NCI-H748 (cell line): Measurements from ENCODE around the gene MX2.
"Not testable (repeated sequence)": the region's sequence is repeated elsewhere in the genome, so short reads cannot be mapped to it uniquely, and the experiment has no call there.

ENCODE experiments used
- DNase-seq: peaks from one replicate; lab custom pipeline; 2025; ENCODE audit not compliant: unreplicated experiment; lab: John Stamatoyannopoulos, UW

MX2 gene

DNA sequence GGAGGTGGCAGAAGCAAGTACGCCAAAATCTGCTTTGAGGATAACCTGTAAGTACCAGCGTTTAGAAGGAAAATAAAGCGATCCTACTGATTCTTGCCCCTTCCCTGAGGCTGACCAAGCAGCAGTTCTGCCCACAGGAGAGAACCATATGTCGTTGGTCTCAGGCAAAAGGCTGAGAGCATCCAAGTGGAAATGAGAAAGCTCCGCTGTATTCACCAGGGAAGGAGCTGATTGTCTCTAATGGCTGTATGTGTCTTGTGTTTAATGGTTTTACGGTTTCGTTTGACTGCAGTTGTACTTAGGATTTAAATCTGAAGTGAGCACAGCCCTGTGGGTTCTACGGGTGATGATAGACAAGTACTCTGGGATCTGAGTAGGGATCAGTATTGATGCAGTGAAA lies 23.4 kb upstream of the MX2 start:
- DNase-seq = no peak

DNA sequence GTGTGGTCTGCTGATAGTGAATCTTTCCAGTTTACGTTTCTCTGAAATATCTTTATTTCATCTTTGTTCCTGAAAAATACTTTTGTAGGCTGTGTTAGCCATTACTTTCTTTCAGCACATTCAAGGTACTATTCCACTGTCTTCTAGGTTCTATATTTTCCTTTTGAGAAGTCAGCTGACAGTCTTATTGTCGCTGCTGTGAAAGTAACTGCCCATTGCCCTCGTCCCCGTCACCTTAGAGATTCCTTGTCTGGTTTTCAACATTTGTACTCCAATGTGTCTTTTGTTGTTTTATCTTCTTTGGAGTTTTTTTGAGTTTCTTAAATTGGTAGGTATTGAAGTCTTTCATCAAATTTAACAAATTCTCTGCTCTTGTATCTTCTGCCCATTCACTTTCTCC lies 19.8 kb upstream of the MX2 start:
- DNase-seq = no peak

DNA sequence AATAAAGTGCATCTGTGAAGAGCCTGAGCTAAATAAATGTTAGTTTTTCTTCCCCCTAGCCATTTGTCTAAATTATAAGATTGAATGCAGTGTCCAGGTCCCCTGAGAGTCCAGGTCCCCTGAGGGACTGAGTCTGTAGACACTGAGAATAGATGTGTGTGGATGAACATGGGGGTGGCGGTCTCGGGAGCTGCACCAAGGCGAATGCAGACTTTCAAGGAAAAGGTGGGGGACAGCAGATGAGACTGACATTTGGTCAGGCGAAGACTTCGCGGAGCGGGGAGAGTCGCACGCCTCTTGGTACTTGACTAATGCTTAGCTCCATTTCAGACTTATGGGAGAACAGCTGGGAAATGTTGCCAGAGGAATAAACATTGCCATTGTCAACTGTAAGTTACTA lies 17.7 kb upstream of the MX2 start:
- DNase-seq = no peak

DNA sequence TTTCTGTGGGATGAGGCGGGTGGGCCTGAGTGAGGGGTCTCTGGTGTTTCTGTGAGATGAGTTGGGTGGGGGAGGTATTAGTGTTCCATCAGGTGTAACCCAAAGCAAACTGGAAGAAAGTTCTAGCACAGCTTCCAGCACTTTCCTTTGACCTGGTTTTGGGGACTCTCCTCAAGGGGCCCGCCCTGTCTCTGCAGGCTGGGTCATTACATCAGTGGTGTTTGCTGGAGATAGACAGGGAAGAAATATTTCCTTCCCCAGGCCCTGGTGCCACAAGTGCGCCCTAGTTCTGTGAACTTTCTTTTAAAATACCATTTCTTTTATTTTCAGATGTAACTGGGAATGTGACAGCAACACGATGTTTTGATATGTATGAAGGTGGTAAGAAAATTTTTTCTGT lies 16.5 kb upstream of the MX2 start:
- DNase-seq = no peak

DNA sequence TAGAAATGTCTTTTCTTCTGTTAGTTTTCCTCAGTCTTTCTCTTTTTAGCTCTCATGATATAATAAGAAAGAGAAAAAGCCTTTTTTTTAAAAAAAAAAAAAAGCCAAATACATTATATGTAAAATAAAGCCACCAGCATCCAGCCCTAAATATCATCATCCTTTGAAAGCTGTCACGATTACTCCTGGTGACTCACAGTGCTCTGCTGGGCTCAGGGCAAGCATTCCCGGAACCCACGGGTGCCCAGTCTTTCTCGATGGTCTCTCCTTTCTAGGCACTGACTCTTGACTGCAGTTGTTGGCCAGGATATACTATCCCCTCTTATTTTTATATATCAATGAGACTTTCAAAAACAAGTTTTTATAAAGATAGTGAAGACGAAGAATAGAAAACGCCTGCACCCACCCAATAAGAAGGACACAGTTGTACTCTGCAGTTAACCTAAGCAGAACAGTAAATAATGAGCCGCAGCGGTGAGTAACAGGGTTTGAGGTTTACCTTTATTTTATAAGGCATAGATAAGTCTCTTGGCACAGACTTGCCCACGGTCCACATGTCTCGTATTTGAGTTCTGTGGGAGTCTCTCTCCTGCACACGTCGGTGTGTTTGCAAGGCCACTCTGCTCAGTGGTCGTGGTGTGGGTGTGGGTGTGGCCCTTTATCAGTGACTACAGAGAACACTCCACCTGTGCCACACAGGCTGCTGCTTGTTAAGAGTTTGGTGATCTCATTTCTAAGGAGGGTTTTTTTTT lies 15.7 kb upstream of the MX2 start:
- DNase-seq = no peak

DNA sequence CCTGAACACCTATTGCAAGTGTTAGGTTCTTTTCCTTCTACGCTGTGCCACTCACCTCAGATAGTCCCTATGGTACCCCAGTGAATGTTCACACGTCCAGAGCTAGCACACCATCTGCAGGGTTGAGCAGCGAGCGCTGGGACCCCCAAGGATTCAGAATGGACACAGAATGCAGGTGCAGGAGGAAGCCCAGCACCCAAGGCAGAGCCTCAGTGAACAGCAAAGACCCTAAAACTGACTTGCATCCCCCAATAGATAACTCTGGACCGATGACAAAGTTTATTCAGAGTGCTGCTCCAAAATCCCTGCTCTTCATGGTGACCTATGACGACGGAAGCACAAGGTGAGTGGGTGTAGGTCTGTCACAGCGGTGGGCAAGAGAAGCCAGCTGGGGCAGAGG lies 15.1 kb upstream of the MX2 start:
- no peak for DNase-seq

DNA sequence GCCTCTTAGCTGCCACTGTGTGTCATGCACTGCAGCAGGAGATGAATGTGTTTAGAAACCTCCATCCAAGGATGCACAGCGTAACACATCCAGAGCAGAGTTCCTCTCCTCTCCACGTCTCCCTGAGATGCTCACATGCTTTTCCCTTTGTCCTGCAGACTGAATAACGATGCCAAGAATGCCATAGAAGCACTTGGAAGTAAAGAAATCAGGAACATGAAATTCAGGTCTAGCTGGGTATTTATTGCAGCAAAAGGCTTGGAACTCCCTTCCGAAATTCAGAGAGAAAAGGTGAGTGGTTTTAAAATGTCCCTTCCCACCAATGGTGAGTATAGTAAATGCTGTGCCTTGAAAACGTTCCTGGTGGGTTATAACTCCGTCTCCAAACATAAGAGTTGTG lies 13.4 kb upstream of the MX2 start:
- DNase-seq = no peak

DNA sequence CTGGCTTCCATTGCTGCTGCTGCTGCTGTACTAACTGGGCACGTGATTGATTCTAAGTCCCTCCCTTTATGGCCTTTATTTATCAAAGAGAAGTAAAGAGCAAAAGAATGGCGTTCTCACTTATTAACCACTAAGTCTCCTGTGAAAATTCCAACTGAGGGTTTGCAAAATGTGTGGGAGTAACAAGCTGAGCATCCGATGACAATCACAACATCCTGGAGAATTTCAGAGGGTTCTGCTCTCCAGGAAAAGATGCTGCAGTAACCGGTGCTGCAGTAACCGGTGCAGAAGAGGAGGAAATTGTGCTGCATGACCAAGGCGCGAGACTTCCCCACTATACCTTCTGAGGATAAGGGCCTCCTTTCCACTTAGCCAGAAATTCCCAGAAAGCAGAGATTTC lies 12.7 kb upstream of the MX2 start:
- no peak for DNase-seq

DNA sequence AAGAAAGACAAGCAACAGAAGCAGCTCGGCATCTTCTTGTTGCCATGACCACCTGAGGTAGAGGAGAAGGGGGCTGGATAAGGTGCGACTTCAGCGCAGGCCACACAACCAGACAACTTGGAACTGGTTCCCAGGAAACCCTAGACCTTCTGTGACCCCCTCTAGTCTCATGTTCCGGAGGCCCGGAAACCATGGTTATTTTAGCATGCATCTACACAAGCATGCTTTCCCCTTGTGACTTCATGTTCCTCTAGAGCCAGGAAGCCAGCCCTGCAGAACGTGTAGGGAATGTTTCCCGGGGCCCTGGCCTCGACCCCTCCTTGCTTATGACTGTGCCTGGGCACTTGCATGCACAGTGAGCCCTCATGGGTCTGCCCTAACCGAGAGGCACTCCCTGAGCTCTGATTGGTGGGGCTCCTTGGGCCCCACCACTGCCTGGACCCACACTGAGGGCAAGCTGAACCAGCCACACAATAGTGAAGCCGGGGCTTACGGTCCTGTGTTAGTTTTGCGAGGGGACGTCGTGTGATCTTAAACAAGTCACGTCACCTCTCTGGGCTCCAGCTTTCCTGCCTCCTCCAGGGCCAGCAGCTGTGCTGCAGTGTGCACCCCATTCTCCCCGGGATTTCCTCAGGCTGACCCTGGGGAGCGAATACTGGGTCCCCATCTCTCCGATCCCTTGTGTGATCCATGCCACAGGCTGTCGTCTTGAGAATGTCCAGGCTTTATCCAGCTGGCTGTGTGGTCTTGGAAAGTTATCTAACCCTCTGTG lies 12.0 kb upstream of the MX2 start:
- no peak for DNase-seq

DNA sequence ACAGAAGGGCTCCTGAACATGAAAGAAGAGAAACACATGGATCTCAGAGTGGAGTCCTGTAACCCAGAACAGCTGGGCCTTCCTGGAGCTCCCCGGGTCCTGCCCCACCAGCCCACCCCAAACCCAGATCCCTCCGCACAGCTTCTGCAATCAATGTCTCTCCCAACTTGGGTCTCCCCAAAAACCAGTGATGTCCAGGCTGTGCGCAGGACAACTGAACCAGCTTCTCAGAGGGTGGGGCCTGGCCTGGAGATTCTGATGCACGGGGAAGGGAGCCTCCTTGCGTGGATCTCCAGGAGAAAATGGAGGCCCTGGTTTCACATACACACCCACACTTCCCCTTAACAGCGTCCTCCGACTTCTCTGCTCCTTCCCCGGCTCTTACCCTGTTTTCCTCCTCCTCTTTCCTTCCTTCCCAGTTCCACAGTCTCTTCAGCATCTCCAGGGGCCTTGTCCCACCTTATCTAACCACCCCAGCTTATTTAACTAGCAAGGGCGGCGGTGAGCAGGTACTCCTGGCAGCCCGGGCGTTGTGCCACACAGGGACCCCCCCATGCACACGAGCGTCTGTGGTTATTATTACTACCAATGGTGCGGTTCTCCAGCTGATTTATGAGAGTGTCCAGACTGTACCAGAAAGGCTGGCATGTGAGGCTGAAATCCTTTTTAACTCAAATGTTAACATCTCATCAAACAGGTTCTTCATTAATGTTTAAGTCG lies 11.2 kb upstream of the MX2 start:
- DNase-seq = no peak

DNA sequence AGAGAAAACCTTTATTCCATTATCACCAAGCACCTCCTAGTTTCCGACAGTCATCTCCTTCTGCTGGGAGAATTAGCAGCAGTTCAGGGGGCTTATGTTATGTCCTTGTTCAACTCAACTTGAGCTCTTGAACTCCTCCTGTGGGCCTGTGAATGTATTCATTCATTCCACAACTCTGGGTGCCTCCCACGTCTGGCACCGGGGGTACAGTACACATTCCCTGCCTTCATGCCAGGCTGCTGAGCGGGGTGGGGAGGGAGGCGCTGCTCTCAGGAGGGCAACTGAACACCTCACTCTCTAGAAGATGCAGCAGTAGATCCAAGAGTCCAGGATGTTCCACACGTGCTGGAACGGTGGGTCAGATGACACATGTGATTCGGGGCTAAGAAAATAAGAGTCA lies 4.3 kb upstream of the MX2 start:
- no peak for DNase-seq

DNA sequence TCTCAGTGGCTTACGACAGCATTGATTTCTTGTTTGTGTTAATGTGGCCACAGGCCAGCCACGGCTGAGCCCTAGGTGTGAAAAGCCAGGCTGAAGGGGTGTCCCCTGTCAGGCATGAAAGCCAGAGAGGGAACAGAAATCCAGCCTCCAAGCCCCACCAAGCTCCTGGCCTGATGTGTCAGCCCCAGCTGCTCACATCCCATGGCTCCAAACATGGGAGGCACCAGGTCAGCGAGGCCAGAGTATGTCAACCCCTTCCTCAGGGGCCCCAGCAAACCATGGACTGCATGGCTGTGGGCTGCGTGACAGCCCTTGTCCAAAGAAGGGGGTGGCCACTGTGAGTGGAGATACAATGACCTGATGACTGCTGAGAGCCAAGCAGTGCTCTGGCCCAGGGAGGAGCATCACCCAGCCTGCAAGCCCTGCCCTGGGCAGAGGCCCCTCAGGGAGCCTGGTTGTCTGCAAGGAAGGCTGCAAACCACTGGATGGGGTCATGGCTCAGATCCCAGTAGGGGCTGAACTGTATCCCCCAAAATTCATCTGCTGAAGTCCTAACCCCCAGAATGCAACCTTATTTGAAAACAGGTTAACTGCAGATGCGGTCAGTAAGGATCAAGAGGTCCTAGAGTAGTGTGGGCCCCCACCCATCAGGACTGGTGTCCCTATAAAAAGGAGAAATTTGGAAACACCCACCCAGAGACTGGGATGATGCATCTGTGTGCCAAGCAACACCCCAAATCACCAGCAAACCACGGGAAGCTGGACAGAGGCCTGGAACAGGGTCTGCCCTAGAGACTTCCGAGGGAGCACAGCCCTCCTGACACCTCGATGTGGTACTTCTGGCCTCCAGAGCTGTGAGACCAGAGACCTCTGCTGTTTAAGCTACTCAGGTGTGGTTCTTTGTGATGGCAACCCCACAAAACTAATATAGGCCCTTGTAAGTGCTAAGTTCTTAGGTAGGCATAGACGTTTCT lies 3.3 kb upstream of the MX2 start:
- no peak for DNase-seq

DNA sequence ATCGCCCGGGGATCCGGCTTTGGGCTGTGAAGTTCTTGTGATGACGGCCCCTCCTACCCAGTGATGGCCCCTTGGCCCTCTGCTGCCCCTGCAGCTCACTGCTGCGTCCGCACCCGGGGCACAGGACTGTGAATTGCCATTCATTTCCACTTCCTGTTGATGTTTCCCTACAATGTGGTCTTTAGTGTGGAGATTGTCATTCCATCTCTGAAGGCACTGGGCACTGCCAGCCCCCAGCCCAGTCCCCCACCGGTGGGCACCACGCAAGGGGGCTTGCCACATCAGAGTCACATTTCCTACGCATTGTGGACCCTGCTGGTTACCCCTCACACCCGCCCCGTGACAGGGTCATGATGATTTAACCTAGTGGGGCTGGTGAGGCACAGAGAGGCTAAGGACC lies 2.5 kb upstream of the MX2 start:
- DNase-seq = no peak

DNA sequence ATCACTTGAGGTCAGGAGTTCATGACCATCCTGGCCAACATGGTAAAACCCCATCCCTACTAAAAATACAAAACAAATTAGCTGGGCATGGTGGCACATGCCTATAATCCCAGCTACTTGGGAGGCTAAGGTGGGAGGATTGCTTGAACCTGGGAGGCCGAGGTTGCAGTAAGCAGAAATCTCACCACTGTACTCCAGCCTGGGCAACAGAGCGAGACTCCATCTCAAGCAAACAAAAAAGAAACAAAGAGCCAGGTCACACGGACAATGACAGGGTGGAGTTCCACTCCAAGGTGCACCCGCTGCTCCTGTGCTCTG lies 2.1 kb upstream of the MX2 start:
- DNase-seq = not testable (repeated sequence)

DNA sequence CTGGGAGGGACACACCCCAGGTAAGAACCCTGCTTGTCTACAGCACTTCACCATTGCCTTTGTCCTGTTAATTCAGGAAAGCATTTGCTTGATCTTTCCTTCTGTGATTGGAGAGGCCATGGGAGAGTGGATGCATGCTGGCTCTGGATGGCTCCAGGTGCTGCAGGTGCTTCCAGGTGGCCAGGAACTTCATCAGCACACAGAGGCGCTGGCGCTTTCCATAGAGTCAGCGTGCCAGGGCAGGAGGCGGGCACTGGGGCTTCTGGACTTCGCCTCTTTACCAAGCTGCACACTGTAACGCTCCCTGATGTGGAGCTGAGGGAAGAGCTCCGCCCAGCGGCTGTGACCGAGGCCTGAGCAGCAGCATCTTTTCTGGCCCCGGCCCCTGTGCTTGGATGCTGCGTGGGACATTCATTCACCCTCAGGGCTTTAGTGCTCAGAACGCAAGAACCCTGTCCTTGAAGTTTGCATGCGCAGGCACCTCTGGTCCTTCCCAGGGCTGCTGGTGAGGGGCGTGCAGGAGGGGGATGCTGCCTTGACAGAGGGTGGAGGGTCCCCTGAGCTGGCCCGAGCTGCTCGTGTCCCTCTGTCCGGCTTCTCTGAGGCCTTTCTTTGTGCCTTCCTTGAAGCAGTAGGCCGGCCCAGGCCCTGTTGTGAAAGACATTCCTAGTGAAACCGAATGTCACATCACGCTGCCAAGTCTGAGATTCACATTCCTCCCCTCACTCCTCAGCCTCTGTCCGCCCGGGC lies 1.6 kb upstream of the MX2 start:
- DNase-seq = peak; percentile 76

DNA sequence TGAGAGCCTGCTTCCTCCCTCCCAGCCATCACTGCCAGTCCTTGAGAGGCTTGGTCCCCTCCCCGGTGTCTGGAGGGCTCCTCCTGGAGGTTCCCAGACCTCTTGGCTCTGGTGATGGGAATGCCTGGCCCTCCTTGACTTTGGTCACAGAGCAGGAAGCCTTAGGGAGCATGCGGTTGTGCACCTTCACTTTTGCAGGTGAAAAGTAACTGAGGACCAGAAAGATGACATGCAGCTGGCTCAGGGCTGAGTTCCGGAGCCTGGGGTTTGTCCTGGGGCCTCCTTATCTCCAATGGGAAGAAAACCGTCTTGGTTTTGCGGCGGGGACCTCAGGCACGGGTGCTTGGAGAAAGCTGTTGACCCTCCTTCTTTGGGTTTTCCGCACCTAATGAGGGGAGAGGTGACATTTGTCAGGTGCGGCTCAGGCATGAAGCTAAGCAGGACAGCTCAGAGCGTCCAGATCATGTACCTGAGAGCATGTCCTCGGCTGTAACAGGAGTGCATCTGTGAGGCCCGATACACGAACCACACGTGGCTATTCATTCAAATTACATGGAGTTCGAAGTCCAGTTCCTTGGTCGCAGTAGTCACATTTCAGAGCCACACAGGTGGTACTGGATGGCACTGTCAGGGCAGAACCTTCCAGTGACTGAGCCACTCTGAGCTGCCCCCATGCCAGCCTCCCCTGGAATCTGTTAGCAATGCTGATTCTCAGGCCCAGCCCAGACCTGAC lies 608 bp upstream of the MX2 start:
- DNase-seq = no peak

DNA sequence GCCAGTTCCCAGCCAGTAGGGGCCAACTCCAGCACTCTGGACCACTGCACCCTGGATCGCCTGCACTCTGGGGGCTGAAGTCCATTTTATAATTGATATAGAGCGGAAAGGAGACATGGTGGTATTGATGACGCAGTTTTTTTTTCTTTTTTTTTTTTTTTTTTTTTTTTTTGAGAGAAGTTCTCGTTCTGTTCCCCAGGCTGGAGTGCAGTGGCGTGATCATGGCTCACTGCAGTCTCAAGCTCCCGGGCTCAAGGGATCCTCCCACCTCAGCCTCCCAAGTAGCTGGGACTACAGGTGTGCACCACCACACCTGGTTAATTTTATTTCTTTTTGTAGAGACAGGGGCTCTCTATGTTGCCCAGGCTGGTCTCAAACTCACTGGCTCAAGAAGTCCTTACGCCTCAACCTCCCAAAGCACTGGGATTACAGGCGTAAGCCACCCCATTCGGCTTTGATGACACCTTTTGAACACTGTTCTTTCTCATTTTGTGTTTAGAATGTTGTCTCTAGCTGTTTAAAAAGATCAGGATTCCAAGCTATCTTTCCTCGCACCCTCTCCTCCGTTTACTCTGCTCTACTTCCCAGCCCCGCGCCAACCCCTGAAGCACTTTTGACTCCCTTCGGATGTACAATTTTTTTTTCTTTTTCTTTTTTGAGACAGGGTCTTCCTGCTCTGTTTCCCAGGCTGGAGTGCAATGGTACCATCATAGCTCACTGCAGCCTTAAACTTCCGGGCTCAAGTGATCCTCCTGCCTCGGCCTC lies 960 bp downstream of the MX2 start:
- DNase-seq = no peak

DNA sequence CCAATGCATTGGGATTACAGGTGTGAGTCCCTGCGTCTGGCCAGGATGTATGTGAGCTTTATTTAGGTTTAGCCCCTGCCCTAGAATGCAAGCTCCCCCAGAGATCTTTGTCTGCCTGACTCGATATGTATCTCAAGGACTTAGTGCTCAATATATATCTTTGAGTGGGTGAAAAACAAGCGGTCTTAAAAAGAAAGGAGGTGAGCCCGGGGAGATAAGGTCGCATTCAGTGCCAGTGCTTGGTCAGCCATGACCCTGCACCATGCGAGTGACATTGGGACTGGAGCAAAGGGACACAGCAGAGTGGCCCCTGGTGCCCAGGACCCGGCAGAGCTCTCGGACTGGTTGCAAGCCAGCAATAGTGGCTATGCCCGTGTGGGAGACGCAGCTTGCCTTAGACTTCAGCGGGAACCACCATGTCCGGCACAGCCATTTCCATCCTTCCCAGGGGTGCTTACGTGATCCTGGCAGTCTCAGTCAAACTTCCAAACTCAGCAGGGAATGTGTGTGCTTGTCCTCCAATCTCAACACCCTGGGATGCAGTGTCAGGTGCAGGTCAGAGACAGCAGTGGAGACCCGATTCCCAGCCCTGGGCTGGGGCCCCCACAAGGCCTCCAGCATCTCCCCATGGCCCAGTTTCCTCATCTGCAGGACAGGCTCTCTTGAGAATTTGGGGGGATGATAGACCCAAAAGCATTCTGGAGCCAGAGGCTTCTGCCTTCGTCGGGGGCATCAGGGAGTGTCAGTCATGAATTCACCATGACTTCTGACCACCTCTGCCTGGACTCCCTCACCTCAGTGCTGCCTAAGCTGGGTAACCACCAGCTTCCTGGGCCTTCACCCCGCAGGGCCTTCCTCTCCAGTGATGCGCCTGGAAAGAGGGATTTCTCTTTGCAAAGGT lies 1.8 kb downstream of the MX2 start:
- DNase-seq = no peak
